Ishikawa (cell line): ENCODE results near the gene CARD11.

ENCODE experiments used
- CEBPB ChIP-seq: IDR thresholded peaks from 2 replicates; pipeline ENCODE4 v1.6.1; 2012
- CREB1 ChIP-seq: IDR thresholded peaks from 2 replicates; pipeline ENCODE4 v1.6.1; 2012; ENCODE audit warnings: low read depth
- EGR1 ChIP-seq: IDR thresholded peaks from 2 replicates; pipeline ENCODE4 v1.6.1; 2012
- EP300 ChIP-seq: IDR thresholded peaks from 2 replicates; pipeline ENCODE4 v1.6.1; 2012; ENCODE audit warnings: borderline replicate concordance
- FOXM1 ChIP-seq: IDR thresholded peaks from 2 replicates; pipeline ENCODE4 v1.6.1; 2012; ENCODE audit warnings: low read depth, borderline replicate concordance
- NFIC ChIP-seq: IDR thresholded peaks from 2 replicates; pipeline ENCODE4 v1.6.1; 2012
- RAD21 ChIP-seq: IDR thresholded peaks from 2 replicates; pipeline ENCODE4 v1.6.1; 2012; ENCODE audit warnings: low read depth
- TAF1 ChIP-seq: IDR thresholded peaks from 2 replicates; pipeline ENCODE4 v1.6.1; 2012; ENCODE audit warnings: low read depth, mild to moderate bottlenecking
- TCF12 ChIP-seq: IDR thresholded peaks from 2 replicates; pipeline ENCODE4 v1.6.1; 2012; ENCODE audit warnings: low read depth
- TEAD4 ChIP-seq: IDR thresholded peaks from 2 replicates; pipeline ENCODE4 v1.6.1; 2012
- YY1 ChIP-seq: IDR thresholded peaks from 2 replicates; pipeline ENCODE4 v1.6.1; 2012; ENCODE audit warnings: low read depth
- ZBTB7A ChIP-seq: IDR thresholded peaks from 2 replicates; pipeline ENCODE4 v1.6.1; 2012; ENCODE audit warnings: low read depth
- TF ChIP-seq, protein P1 (sequence below): IDR thresholded peaks from 2 replicates; pipeline ENCODE4 v1.6.1; 2012
- TF ChIP-seq, protein P2 (sequence below): IDR thresholded peaks from 2 replicates; pipeline ENCODE4 v1.6.1; 2012; ENCODE audit warnings: low read depth, mild to moderate bottlenecking
- TF ChIP-seq, protein P3 (sequence below): IDR thresholded peaks from 2 replicates; pipeline ENCODE4 v1.6.1; 2012

The CARD11 gene

DNA sequence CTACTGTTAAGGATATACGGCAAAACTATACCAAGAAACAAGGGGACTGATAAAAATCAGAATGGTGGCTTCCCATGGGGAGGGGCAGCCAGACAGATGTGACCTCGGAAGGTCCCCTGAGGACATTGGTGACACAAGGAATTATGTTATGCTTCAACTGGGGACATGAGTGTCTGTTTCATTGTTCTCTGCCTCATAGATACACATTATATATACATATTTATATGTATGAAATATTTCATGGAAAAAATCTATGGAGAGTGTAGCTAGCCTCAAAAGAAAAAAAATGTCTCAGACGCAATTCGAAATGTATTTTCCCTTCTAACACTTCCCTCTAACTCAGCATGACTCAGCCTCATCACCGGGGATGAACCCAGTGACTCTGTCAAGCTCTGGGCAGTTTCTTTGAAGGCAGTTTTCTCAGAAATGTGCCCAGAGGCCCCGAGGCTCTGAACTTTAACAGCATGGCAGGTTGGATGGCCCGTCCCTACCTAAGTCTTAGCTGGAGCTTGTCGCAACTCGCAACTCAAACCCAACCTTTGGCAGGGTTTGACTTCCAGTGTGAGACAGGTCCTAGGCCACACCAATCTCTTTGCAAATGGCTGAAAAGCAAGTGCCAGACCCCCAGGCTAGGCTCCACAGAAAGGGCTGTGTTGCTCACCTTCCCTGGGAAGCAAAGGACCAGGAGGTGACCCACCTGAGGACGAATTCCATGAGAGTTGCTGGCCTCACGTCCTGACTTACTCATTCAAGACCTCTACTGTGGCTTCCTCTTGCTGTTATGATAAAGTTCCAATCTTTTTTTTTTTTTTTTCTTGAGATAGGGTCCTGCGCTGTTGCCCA lies 86.9 kb downstream of the CARD11 start:
- TF ChIP-seq FOXM1 (no peak), RAD21 (no peak), NFIC (no peak), TEAD4 (no peak)
- TF ChIP-seq, protein P1, sequence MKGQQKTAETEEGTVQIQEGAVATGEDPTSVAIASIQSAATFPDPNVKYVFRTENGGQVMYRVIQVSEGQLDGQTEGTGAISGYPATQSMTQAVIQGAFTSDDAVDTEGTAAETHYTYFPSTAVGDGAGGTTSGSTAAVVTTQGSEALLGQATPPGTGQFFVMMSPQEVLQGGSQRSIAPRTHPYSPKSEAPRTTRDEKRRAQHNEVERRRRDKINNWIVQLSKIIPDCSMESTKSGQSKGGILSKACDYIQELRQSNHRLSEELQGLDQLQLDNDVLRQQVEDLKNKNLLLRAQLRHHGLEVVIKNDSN = no peak

DNA sequence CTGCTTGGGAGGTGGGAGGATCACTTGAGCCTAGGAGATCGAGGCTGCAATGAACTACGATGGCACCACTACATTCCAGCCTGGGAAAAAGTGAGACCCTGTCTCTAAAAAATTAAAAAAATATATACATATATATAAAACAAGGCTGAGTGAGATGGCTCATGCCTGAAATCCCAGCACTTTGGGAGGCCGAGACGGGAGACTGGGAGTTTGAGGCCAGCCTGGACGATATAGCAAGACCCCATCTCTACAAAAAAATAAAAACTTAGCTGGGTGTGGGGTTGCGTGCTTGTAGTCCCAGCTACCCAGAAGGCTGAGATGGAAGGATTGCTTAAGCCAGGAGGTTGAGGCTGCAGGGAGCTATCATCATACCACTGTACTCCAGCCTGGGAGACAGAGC lies 87.6 kb downstream of the CARD11 start:
- no peak for TF ChIP-seq NFIC
- TF ChIP-seq YY1 = no peak
- no peak for TF ChIP-seq TAF1
- no peak for TF ChIP-seq RAD21
- TF ChIP-seq, protein P1 = no peak
- TF ChIP-seq, protein P2, sequence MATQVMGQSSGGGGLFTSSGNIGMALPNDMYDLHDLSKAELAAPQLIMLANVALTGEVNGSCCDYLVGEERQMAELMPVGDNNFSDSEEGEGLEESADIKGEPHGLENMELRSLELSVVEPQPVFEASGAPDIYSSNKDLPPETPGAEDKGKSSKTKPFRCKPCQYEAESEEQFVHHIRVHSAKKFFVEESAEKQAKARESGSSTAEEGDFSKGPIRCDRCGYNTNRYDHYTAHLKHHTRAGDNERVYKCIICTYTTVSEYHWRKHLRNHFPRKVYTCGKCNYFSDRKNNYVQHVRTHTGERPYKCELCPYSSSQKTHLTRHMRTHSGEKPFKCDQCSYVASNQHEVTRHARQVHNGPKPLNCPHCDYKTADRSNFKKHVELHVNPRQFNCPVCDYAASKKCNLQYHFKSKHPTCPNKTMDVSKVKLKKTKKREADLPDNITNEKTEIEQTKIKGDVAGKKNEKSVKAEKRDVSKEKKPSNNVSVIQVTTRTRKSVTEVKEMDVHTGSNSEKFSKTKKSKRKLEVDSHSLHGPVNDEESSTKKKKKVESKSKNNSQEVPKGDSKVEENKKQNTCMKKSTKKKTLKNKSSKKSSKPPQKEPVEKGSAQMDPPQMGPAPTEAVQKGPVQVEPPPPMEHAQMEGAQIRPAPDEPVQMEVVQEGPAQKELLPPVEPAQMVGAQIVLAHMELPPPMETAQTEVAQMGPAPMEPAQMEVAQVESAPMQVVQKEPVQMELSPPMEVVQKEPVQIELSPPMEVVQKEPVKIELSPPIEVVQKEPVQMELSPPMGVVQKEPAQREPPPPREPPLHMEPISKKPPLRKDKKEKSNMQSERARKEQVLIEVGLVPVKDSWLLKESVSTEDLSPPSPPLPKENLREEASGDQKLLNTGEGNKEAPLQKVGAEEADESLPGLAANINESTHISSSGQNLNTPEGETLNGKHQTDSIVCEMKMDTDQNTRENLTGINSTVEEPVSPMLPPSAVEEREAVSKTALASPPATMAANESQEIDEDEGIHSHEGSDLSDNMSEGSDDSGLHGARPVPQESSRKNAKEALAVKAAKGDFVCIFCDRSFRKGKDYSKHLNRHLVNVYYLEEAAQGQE = no peak
- TF ChIP-seq TEAD4 = no peak
- TF ChIP-seq EGR1 = no peak
- no peak for TF ChIP-seq EP300
- no peak for TF ChIP-seq ZBTB7A
- no peak for TF ChIP-seq CREB1
- TF ChIP-seq, protein P3, sequence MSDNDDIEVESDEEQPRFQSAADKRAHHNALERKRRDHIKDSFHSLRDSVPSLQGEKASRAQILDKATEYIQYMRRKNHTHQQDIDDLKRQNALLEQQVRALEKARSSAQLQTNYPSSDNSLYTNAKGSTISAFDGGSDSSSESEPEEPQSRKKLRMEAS = no peak
- no peak for TF ChIP-seq CEBPB
- no peak for TF ChIP-seq FOXM1

DNA sequence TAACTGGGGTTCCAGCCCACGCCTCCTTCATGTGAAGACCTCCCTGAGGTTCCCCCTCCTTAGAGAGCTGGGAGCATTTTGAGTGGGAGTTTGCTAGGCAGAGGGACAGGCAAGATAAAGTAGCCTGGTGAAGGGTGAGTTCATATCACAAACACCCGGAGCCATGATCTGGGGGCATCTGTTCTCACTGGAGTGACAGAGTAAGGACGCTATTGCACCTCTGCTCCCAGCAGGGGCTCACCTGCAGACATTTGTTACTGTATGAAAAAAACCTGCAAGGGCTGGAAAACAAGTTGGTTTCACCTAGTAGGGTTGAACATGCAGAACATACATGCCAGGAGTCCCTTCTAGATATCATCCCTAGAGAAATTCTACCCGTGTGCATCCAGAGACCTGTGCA lies 88.4 kb downstream of the CARD11 start:
- TF ChIP-seq CEBPB (no peak), NFIC (no peak), YY1 (no peak), TAF1 (no peak), TEAD4 (no peak), RAD21 (no peak), CREB1 (no peak), EP300 (no peak), FOXM1 (no peak), TCF12 (no peak), ZBTB7A (no peak), EGR1 (no peak)
- TF ChIP-seq, protein P3 = no peak

DNA sequence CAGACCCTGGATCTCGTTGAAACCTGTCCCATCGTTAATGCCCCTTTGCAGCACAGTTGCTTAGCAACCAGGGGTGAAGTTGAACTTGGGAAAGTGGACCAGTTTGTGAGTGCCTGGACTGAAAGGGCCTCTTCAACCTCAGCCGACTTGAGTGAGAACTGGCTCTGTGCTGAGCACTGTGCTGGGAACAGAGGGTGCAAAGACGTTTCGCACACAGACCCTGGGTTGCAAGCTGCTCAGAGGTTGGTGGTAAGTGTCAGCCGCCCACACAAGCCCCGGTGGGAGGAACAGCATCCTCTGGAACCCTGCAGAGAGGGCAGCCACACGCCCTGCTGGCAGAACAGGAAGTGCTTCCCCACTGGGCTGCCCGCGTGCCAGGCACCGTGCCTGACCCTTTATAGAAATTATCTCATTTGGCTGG lies 89.2 kb downstream of the CARD11 start:
- TF ChIP-seq TEAD4 (no peak), CREB1 (no peak), RAD21 (no peak), FOXM1 (no peak), YY1 (no peak), TAF1 (no peak), EGR1 (no peak), ZBTB7A (no peak), TCF12 (no peak), NFIC (no peak), EP300 (no peak), CEBPB (no peak)
- TF ChIP-seq, protein P1 = no peak
- TF ChIP-seq, protein P2 = no peak
- TF ChIP-seq, protein P3 = no peak
